Mesenteric fat pad (tissue), 1 donor: ENCODE measurements around the gene DLEU7. TPM values are rescaled to one million over a fixed set of nuclear protein-coding genes. Genes with fewer than 3 reads are reported as not detected.

Source experiments
- DNase-seq: peaks from one replicate; pipeline ENCODE4 v3.0.0-alpha.2; 2020; ENCODE audit warnings: low spot score
- long read RNA-seq: library from polyadenylated mRNA; unstranded; transcript quantifications from one replicate; pipeline ENCODE4 v2.0.0, GENCODE V29; 2020
- total RNA-seq: library from RNA; stranded (reverse); fragmentation: NEBNext Ultra II Directional; extraction: Animal tissue kit (Norgen Biotek cat#: 25700); gene quantifications from one replicate; pipeline ENCODE4 v1.2.1, GENCODE V29; 2021
- donor health status: DM: yes; HTN: yes; CAD: no.

Gene DLEU7
- total RNA-seq, result 0.32 TPM
- long read RNA-seq, partial matches to known transcripts, result 0 of 6 reads
- long read RNA-seq, other reads (novel, unspliced or antisense), result 5 of 6 reads

DNA sequence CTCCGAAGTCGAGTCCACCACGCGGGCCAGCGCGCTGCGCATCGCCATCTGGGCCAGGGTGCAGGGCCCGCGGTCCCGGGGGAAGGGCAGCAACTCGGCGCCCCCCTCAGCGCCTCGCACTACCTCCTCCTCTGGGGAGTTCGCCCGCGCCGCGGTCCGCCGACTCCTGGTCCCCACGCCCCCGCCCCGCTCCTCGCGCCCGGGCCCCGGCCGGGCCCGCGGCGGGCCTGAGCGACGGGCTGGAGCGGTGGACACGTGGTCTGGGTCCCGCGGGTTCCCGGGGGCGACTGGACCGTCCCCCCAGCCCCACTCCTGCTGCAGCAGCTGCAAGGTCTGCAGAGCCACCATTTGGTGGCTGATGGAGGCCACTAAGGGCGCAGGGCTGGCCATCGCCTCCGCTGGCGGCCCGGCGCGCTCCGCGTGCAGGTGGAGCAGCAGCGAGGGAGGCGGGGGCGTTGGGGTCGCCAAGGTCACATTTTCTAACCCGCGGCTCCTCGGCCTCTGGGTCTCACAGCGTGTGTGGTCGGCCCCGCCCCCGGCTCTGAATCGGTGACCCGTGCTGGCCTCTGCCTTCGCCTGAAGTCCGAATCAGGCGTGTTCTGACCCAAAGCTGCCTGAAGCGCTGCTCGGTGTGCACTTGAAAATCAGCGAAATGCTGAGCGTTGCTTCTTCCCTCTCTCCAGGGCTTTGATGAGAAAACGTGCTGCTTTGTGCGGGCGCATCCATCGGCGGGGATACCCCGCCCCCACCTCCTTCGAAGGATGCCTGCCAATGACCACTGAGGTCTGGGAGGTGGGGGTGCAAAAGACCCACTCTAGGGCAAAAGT, at the start of gene DLEU7:
Gene DLEU7 (minus strand): TSS at position 436 of the 827 bp plus-strand sequence. CDS start 46 bp downstream, at position 390.
- no peak for DNase-seq

DNA sequence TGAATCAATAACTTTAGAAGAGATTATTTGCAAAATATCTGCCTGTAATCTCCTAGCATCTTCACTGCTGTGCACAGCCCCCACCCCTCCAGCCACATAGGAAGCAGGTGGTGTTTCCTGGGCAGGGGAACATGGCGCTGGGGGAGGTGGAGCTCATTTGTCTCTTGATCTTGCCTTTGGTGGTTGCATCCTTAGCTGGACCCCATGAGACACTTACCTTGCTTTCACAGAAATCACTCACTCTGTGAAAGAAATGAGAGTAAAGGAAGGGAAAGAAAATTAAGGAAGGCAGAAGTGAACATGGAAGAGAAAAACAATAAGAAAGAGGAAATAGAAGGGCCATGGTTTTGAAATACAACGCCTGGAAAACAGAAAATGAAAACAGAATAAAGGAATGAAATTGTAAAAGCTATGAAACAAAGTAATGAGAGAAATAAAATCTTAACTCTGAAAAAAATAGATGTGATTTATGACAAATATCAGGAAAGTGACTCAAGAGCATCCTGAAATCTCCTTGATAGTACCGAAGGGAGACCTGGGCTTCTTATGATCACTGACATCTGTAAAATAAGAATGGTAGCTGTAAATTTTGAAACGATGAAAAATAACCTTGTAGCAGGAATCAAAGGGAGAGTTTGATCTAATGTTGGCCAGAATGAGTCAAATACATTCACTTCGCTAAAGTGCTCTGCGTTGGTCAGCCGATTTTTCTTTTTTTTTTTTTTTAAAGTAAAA, 48.9 kb upstream of the DLEU7 start:
- no peak for DNase-seq

DNA sequence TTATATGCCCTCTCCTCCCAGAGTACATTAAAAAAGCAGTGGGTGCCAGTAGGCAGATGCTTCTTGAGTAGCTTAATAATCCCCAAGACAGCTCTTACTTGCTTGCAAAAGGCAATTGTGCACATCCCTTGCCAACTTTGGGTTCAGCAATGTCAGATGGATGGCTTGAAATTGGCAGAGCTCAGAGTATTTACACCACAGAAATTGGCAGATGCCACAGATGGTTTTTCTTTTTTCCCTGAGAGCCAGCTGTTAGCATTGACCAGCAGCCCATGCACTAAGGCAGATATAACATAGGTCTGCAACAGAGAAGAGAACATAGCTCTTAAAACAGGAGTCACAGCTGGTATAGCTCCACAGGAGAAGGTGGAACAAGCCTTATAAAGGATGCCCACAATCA, 47.7 kb upstream of the DLEU7 start:
- DNase-seq, result no peak

DNA sequence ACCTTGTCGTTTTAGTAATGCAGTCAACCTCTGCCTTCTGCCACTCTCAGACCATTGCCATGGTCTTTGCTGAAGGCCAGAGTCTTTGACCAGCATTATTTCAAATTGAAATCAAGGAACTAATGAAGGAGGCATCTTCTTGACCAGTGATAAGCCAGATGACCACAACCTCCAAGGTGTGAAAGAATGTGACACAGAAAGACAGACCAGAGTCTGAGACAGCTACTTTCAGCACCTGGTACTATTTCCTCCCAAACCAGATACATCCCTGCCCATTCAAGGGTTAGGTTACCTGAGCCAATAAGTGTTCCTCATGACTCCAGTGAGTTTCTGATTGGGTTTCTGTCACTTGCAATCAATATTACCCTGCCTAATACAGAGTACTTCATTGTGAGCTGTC, 45.8 kb upstream of the DLEU7 start:
- no peak for DNase-seq

DNA sequence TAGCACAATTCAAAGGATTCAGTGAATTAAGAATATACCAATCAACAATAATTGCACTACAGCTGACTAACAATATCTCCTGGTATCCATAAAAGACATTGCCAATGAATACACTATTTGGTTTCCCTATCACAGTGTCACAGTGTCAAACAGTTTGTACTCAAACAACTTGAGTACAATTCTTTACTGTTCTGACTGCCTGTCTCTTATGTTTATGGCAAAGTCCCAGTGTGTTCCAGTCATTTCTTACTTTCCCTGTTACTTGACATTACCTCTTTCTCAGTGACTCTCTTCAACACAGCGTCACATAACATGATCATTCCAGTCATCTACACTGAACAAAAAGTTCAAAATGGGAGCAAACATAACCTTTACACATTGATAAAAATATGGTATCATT, 44.9 kb upstream of the DLEU7 start:
- DNase-seq, result no peak

DNA sequence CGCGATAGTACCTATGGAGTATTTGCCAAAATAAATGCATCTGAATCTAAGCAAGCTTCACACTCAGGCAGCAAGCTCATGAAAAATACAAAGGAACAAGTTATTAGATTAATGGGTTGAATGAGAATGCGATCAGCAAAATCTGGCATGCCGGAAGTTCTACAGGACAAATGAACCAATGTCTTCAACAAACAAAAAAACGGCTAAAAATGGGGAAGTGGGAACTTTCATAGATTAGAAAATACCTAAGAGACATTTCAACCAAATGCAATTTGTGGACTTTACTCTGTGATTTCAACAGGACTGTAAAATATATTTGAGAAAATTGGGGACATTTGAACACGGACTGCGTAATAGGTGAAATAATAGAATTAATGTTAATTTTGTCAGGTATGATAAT, 43.7 kb upstream of the DLEU7 start:
- no peak for DNase-seq

DNA sequence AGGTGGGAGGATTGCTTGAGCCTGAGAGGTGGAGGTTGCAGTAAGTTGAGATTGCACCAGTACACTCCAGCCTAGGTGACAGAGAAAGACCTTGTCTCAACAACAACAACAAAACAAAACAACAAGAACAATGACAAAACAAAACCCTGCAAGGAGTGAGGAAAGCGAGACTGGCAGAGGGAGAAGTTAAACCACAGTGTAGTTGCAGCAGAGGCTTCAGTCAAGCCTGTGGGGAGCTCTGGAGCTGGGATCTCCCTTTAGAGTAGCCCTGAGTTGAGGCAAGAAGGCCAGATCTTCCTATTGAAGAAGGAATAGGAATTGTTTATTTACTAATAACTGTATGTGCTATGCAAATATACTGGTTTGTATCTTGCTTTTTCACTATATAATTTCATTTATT, 40.8 kb upstream of the DLEU7 start:
- DNase-seq, result no peak

DNA sequence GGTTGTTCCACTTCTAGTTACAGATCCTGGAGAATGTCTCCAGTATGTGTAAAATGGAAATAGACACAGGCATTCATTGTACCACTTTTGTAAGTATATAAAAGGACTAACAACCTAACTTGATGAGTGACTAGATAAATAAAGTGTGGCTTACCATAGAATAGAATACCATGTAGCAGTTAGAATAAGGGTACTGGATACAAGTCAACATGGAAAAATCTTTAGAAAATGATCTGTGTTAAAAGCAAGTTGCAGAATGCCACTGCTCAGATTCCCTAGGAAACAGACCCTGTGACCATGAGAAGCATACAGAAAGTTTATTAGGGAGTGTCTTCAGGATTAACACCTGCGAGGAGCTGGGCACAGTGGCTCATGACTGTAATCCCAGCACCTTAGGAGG, 40.2 kb upstream of the DLEU7 start:
- DNase-seq, result no peak

DNA sequence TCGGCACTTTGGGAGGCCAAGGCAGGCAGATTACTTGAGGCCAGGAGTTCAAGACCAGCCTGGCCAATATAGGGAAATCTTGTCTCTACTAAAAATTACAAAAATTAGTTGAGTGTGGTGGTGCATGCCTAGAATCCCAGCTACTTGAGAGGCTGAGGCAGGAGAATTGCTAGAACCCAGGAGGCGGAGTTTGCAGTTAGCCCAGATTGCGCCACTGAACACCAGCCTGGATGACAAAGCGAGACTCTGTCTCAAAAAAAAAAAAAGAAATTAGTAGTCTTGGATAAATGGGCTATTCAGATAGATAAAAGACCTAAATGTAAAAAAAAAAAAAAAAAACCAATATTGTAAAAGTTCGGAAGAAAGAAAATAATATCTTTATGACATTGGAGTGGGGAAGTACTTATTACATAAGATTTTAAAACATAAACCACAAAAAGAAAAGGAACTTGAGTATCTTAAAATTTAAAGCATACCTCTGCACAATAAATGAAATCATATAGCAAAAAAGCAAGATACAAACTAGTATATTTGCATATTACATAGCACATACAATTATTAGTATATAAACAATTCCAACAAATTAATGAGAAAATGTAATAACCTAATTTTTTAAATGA, 39.4 kb upstream of the DLEU7 start:
- no peak for DNase-seq

DNA sequence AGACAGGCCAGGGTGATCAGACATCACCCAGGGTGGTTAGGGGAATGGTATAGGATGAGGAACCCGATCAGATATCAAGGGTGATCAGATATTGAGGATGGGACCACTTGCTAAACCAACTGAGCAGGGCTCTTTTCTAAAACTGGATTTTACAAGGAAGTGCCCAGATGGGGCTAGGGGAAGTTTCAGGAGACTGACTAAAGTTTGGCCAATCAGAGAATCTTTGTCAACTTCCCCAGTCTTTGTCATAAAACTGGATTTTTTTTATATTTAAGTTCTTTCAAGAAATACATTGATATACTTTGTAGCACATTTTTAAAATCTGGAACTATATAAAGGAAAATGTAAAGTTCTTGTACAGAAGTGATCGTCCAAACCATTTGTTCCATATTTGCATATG, 30.5 kb upstream of the DLEU7 start:
- no peak for DNase-seq

DNA sequence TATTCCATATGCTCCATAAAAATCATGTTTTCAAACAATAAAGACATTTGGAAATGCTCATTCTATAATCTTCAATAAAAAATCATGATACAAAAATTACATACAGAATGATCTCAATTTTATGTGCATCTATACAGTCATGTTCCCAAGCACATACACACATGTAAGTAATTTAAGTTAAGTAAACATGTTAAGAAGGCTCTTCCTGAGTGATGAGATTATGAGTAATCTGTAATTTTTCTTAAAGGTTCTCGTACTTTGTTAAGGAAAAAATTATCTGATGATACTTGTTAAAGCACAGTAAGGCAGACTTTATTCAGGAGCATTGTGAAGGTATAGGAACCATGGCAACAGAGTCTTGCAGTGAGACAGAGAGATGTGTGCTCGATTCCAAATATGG, 30.0 kb upstream of the DLEU7 start:
- DNase-seq, result no peak

DNA sequence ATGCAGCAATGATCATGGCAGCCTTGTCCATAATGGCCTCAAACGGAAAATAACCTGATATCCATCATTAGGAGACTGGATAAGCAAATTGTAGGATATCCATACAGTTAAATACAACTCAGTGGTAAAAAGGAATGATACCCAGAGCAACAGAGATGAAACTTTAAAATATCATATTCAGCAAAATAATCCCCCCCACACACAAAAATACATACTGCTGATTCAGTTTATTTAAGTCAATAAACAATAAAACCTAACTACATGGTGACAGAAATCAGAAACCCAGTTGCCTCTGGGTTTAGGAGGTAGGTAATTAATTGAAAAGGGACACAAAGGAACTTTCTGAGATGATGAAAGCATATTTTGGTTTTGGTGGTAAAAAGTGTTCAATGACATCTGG, 27.9 kb upstream of the DLEU7 start:
- no peak for DNase-seq

DNA sequence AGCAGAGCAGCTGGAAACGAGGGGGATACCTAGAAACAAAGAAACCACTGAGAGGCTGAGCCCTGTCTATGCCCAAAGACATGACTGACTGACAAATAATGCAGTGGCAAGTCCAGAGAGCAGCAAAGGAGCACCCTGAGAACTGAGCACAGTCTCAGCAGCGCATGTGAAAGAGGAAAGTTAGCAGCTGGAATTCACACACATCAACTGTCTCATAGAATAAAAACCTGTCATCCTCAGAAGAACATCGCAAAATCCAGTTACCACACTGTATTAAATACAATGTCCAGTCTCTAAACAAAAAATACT, 24.1 kb upstream of the DLEU7 start:
- no peak for DNase-seq

DNA sequence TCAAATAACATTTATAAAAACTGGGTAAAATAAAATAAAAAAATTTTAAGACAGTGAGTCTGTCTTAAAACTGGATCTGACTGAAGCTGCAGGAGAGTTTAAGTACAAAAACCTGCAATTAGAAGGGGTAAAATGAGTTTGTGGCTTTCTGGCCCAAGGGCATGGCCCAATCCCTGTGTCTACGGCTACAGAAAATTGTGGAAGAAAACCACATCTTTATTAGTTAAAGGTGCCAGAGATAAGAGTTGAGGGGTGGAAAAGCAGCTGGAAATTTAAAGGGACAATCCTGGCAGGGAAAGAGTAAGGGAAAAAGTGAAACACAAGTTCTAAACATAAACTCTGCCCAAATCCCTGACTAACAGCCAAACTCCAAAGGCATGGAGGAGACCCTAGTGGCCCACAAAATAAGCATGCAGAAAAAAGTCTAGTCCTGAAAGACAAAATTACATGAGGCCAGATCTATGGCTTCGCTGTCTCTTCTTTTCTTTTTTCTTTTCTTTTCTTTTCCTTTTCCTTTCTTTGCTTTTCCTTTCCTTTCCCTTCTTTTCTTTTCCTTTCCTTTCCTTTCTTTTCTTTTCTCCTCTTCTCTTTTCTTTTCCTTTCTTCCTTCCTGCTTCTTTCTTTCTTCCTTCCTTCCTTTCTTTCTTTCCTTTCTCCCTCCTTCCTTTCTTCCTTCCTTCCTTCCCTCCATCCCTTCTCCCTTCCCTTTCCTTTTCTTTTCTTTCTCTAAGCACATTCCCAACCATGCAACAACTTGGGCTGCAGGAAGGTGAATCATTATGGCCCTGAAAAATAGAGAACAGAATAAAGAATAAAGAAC, 23.5 kb upstream of the DLEU7 start:
- no peak for DNase-seq

DNA sequence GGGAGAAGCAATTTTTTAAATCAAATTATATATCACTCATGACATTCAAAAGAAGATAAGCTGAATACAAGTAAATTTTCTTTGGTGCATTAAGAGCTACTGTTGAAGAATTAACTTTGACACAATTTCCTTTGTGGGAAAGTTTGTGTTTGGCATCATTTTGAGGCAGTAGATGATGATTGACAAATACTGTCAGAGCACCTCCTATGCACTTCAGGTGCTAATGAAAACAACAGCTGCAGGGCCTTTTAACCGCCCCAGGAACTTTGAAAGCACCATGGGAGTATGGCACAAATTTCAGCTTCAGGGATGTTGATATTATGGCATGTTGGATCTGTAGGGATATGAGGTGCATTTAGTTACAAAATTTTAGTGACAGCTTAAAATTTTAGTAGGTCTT, 21.0 kb upstream of the DLEU7 start:
- no peak for DNase-seq

DNA sequence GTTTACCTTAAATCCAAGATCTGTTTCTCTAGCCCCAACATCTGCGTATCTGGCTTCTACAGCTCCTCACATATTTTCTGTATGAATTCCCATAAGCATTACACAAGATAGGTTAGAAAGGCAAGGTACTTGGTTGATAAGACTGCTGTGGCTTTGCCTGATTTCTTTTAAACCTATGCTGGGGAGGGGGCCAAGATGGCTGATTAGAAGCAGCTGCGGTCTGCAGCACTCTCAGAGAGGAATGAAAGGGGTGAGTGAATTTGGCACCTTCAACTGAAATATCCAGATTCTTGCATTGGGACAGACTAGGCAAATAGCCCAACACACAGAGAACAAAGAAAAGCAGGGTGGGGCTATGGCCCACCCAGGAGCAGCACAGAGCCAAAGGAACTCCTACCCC, 12.2 kb upstream of the DLEU7 start:
- DNase-seq, result no peak

DNA sequence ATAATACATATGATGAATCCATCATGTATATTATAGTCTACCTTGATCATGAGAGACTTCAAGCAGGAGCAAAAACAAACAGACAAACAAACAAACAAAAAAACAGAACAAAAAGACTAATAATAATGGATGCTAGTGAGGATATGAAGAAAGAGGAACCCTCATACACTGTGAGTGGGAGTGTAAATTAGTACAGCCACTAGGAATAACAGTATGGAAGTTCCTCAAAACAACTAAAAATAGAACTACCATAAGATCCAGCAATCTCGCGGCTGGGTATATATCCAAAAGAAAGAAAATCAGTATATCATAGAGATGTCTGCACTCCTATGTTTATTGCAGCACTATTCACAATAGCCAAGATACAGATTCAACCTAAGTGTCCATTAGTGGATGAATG, 7.0 kb upstream of the DLEU7 start:
- no peak for DNase-seq

DNA sequence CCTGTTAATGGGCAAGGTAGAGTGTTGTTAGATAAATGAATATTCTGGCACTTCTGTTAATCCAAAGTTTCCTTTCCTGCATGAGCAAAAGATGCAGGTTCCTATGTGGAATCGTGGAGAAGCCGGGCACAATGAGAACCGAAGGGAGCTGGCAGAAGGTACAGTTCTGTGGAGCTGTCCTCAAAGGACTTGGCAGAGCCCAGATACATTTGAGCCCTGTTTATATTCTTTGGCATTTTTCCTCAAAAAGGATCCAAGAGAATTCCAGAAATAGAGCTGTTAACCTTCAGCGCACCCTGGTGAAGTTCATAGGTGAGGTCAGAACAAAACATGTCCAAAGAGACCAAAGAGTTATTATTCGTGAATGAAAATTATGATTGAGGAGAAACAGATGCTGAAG, 4.0 kb upstream of the DLEU7 start:
- no peak for DNase-seq

DNA sequence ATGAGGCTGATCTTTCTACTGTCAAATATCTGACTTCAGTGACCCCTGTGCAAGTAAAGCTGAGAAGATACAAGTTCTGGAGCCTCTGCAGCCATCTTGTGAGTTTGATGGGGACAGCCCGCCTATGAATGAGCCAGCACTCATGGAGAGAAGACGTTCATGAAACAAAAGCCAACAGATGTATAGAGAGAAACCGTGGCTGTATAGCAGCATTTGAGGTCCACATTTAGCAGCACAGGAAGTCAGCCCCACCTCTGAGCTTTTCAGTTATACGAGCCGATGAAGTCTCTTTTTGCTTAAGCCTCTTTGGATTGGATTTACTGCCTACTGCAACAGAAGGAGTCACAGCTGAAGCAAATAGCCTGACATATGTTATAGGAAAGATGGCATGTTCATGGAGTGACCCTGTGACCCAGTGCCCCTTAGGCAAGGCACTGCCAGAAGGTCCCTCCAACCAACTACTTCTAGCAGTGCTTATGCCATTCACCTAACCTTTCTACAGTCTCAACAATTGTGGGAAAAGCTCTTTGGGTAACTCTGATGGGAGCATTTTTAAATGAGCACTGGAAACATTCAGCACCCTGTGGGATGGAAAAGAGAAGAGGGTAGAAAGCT, 3.5 kb upstream of the DLEU7 start:
- no peak for DNase-seq

DNA sequence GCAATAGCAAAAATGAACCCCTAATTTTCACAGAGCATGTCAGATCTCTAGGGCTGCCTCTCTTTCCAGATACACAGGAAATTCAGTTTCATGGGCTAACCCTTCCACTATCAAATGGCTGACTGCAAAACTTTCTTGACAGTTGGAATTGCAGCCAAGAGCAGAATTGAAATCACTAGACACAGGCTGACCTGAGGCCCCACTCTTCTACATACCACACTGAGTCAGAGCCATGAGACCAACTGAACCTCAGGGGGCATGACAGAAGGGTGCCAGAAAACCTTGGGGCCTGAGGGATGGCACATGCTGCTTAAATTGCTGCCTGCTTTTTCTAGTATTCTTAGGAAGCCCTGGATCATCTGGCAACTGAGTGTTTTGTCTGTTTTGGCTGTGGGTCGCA, 1.7 kb upstream of the DLEU7 start:
- no peak for DNase-seq
